Adrenal gland (tissue), 5 donors: ENCODE results near the gene PAQR7.

Experiments
- POLR2A ChIP-seq, 2 donors: fragments of 450-650 bp; IDR thresholded peaks; one replicate each; pipeline ENCODE4 v1.6.1; 2017; ENCODE audit warnings: antibody characterized with exemption in 2 of 2, mild to moderate bottlenecking in 2 of 2, moderate library complexity in 1 of 2
- TF ChIP-seq, protein P1 (sequence below), 6 experiments: fragments of 450-650 bp in 4 of 6; fragments of 200-600 bp in 2 of 6; sonication (generic) in 1 of 6; IDR thresholded peaks; 1 replicate in 5 of 6; 2 replicates in 1 of 6; pipeline versions ENCODE4 v1.5.1 to v1.8.0; 2016 to 2021; ENCODE audit warnings: antibody characterized with exemption in 6 of 6, mild to moderate bottlenecking in 2 of 6, moderate library complexity in 1 of 6
- donor health status: DM: no; HTN: no; CAD: no.

DNA sequence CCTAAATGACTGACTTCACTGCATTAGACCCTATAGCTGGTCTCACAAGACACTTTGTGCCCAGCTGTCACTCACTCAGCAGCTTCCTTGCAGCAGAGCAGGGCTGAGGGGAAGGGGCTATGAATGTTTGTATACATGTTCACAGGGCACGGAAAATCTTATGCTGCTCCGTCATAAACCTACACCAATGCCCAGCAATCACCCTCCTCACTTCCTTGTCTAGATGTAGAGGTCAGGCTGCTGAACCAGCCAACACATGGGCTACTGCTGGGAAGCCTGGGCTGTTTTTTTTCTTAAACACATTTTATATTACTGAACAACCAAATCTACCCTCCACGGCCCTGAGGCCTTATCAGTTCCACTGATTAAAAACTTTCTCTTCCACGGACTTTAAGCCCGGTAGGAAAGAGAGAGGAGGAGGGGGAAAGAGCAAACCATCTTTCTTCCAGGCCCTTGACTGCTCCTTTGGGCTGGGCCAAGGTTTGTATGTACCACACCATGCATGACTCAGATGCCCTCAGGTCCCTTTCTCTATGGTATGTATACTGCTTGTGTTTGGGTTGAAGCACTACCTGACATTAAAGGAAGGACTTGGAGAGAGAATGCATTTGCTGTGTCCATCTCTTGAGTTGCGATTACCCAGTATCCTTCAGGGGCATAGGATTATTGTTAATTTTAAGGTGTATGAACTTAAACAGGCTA is 43.0 kb downstream of the PAQR7 start:
- TF ChIP-seq, protein P1, sequence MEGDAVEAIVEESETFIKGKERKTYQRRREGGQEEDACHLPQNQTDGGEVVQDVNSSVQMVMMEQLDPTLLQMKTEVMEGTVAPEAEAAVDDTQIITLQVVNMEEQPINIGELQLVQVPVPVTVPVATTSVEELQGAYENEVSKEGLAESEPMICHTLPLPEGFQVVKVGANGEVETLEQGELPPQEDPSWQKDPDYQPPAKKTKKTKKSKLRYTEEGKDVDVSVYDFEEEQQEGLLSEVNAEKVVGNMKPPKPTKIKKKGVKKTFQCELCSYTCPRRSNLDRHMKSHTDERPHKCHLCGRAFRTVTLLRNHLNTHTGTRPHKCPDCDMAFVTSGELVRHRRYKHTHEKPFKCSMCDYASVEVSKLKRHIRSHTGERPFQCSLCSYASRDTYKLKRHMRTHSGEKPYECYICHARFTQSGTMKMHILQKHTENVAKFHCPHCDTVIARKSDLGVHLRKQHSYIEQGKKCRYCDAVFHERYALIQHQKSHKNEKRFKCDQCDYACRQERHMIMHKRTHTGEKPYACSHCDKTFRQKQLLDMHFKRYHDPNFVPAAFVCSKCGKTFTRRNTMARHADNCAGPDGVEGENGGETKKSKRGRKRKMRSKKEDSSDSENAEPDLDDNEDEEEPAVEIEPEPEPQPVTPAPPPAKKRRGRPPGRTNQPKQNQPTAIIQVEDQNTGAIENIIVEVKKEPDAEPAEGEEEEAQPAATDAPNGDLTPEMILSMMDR (IDR thresholded peaks at IDR 0.05) = no peak
- no peak for TF ChIP-seq POLR2A (IDR thresholded peaks at IDR 0.05)
